Heart left ventricle (tissue), 13 donors: ENCODE data around the gene RFX7.

Experiments
- CTCF ChIP-seq, 12 donors: fragments of 200-600 bp; sonication (generic) in 4 of 12; IDR thresholded peaks; one replicate each; pipeline versions ENCODE4 v1.5.0 to v1.8.0; 2018 to 2022; ENCODE audit warnings: antibody characterized with exemption in 12 of 12, mild to moderate bottlenecking in 5 of 12
- POLR2A ChIP-seq, 2 donors: fragments of 450-650 bp; IDR thresholded peaks; one replicate each; pipeline ENCODE4 v1.6.1; 2017; ENCODE audit warnings: antibody characterized with exemption in 2 of 2, mild to moderate bottlenecking in 2 of 2, moderate library complexity in 2 of 2
- donor health status: ischemic (EF 13 %, LVEDD 7.1; RV severe dilation, severe dysfunction).
- donor health status: DM: no; HTN: yes; CAD: no.
- donor health status: DM: no; HTN: no; CAD: no.
- donor health status: ischemic (EF 25% LVEDD 6.9; RV normal size, moderate dysfunction).
- donor health status: ischemic (EF 25% LVEDD 5.7; RV mildly dilated, moderate dysfunction).
- donor health status: ischemic (EF 35%, LVEDD 5.7; RV mildly dilated, moderate dysfunction).
- donor health status: nonischemic (EF 11% LVEDD 7.7; RV severe dilation, severe dysfunction).
- donor health status: DM: yes; HTN: yes; CAD: no.
- donor health status: PGD.
- donor health status: ischemic (EF 29% LVEDD 5.4; RV normal size, mild dysfunction).
- donor health status: nonischemic (EF 23%, LVEDD 6.1; RV moderate dilation, normal function).

GRCh38 chr15:56098195-56098863 is 145.3 kb downstream of the RFX7 start:
- TF ChIP-seq CTCF (IDR thresholded peaks at IDR 0.05) (peak in 1 of 12 donors; percentile 14), POLR2A (IDR thresholded peaks at IDR 0.05) (no peak)
